ENCODE measurements around the gene SLC27A6.

DNA sequence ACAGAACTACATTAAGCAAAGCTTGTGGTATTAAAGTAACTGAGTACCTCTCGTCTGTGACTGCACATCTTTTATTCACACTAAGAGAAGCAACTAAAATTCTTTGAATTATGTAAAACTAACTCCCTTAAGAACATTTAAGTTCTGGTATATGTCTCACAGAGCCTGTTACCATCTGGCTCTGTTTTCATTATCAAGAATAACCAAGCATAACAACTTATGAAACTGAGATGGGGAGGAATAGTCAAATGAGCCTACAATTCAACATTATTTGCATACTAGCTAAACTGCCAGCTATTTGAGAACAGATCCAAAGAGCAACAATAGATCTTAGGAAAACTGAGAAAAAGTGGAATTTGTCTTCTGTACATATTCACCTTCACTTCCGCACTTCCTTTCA lies 104.0 kb downstream of the SLC27A6 start:
- TF ChIP-seq, protein P1, sequence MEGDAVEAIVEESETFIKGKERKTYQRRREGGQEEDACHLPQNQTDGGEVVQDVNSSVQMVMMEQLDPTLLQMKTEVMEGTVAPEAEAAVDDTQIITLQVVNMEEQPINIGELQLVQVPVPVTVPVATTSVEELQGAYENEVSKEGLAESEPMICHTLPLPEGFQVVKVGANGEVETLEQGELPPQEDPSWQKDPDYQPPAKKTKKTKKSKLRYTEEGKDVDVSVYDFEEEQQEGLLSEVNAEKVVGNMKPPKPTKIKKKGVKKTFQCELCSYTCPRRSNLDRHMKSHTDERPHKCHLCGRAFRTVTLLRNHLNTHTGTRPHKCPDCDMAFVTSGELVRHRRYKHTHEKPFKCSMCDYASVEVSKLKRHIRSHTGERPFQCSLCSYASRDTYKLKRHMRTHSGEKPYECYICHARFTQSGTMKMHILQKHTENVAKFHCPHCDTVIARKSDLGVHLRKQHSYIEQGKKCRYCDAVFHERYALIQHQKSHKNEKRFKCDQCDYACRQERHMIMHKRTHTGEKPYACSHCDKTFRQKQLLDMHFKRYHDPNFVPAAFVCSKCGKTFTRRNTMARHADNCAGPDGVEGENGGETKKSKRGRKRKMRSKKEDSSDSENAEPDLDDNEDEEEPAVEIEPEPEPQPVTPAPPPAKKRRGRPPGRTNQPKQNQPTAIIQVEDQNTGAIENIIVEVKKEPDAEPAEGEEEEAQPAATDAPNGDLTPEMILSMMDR (IDR thresholded peaks at IDR 0.05) = no peak
- TF ChIP-seq POLR2A (IDR thresholded peaks at IDR 0.05) (no peak), POLR2AphosphoS5 (IDR thresholded peaks at IDR 0.05) (no peak), EP300 (IDR thresholded peaks at IDR 0.05) (no peak)

Data from upper lobe of left lung (tissue), 4 donors.